Caki2 (cell line): Measurements from ENCODE around the gene NPIPB6. TPM values are rescaled to one million over a fixed set of nuclear protein-coding genes. Genes with fewer than 3 reads are reported as not detected.
A peak's percentile ranks its signal among the peaks of the same experiment; 100 is the strongest.

Experiments
- DNase-seq: peaks from one replicate; pipeline ENCODE4 v3.0.0-alpha.2; 2015; ENCODE audit warnings: low read depth
- in situ Hi-C: cut with HindIII; loops from 2 replicates; pipeline ENCODE4 v1.10.0; 2016; ENCODE audit warnings: low sequenced_read_pairs, low pct_unique_long_range_greater_than_20kb, mixed read lengths
- total RNA-seq: library from RNA; depleted of rRNA; stranded (reverse); fragments of >200 nt; shearing (Covaris generic); gene quantifications from 2 replicates; pipeline ENCODE4 v1.2.3, GENCODE V29; 2014; ENCODE audit warnings: low replicate concordance

The NPIPB6 gene
- total RNA-seq, 1 experiment from 2014 or later, result not detected

- in situ Hi-C loops, result no loop called here
- DNase-seq, result peak; percentile 27
Measured at GRCh38 chr16:28326881-28327610, 36.3 kb downstream of the NPIPB6 start.

GRCh38 chr16:28324887-28325279 lies 38.4 kb downstream of the NPIPB6 start:
- DNase-seq, result no peak
- in situ Hi-C loops, result no loop called here

- in situ Hi-C loops, result no loop called here
- no peak for DNase-seq
Measured at GRCh38 chr16:28324235-28324886, 38.9 kb downstream of the NPIPB6 start.

DNA sequence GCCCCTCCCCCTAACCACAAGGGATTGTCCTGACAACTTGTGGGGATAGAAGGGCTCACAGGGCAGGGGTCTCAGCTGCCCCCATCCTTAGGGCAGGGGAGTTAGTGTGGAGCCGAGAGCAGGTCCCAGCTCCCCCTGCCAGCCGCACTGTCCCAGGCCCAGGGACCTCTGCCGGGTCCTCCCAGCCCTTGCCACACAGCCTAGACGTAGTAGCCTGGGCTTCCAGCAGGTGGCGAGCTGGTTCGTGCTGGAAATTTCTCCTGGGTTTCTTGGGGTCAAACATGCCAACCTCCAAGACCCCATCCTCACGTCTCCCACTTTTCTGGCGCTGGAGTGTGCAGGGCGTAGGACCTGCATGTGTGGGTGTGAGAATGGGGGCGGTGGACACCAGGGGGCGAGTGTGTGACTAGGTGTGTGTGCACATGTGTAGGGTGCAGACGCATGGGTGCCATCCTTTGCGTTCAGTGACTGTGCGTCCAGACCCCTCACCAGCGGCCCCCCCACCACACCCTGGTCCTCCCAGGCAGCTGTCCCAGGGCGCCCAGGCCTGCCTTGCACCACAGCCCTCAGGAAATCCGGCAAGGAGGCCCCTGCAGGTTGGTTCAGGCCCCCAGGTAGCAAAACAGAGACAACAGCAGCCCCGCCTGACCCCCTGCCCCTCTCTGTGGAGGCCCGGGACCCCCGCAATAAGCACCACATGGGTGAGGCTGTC lies 41.5 kb downstream of the NPIPB6 start:
- peak; percentile 39 for DNase-seq

DNA sequence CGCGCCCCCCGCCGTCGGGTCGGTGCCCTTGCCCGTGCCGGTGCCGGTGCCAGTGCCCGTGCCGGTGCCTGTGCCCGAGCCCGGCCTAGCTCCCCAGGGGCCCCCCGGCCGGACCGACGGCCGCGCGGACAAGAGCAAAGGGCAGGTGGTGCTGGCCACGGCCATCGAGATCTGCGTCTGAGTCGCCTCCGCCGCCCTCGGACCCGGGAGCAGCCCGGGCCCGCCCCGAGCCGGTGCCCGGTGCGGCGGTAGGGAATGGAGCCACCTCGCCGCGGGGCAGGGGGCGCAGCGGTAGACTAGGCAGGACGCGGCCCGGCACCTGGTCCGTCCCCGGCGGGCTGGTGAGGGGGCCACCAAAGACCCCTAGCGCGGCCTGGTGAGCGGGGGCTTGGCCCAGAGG lies 42.6 kb downstream of the NPIPB6 start:
- in situ Hi-C loops, result no loop called here
- no peak for DNase-seq

More for the DNA sequence above, 41.5 kb downstream of the NPIPB6 start:
- in situ Hi-C loops, result no loop called here

DNA sequence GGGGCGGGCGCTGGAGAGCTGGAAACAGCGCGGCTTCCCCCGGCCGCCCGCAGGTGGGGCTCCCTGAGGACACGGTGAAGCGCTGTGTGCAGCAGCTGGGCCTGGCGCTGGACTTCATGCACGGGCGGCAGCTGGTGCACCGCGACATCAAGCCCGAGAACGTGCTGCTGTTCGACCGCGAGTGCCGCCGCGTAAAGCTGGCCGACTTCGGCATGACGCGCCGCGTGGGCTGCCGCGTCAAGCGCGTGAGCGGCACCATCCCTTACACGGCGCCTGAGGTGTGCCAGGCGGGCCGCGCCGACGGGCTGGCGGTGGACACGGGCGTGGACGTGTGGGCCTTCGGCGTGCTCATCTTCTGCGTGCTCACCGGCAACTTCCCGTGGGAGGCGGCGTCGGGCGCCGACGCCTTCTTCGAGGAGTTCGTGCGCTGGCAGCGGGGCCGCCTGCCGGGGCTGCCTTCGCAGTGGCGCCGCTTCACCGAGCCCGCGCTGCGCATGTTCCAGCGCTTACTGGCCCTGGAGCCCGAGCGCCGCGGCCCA lies 43.2 kb downstream of the NPIPB6 start:
- in situ Hi-C loops, result no loop called here
- DNase-seq, result no peak

DNA sequence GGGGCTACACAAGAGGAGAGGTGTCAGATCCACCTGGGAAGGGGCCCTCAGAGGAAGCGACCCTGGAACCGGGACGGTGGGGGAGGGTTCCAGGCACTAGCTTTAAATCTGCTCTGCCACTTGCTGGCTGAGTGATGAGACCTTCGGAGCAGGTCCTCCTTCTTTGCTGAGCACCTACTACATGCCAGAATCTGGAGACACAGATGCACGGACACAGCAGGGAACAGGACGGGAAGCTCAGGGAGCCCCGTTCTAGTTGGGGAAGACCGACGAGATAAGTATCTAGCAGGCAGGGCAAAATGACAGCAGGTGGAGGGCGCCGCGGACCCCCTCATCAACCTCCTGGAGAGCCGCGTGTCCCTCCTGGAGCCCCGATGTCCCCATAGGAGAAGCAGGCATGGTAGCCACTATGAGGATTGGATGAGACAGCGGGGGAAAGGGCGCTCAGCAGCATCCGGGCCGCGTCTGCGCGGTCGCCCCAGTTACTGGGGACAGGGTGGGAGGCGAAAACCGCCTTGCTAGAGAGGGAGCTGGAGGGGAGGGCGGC lies 43.8 kb downstream of the NPIPB6 start:
- in situ Hi-C loops, result no loop called here

GRCh38 chr16:28318042-28318744 lies 45.1 kb downstream of the NPIPB6 start:
- in situ Hi-C loops, result no loop called here

More for the DNA sequence above, 43.8 kb downstream of the NPIPB6 start:
- DNase-seq, result no peak

DNA sequence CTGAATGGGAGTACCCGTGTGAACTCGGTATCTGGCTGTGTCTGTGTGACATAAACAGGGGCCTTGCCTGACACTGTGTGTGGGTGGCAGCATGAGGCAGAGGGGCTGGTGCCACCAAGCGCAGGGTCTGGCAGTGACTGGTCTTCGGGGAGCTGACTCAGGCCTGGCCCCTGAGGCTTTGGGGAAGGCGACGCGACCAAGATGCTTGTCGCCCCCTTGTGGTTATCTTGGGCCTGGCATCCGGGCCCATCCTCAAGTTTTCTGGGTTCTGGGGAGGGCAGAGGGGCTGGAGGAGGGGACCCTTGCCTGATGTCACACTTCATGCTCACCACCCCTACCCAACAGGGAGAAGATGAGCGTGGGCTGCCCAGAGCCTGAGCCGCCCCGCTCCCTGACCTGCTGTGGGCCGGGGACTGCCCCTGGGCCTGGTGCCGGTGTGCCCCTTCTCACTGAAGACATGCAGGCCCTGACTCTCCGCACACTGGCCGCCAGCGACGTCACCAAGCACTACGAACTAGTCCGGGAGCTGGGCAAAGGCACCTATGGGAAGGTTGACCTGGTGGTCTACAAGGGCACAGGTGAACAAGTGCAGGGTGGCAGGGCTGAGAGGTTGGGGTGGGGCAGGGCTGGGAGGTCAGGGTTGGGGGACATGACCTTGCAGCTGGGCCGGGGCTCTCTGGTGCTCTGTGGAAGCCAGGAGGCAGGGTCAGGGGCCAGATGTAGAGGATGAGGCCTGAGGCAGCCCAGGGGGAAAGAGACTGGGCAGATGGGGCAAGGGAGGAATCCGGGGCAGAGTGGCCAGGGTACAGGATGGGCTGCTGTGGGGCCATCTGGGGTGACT lies 46.0 kb downstream of the NPIPB6 start:
- in situ Hi-C loops, result no loop called here

More at GRCh38 chr16:28318042-28318744, 45.1 kb downstream of the NPIPB6 start:
- DNase-seq, result no peak

DNA sequence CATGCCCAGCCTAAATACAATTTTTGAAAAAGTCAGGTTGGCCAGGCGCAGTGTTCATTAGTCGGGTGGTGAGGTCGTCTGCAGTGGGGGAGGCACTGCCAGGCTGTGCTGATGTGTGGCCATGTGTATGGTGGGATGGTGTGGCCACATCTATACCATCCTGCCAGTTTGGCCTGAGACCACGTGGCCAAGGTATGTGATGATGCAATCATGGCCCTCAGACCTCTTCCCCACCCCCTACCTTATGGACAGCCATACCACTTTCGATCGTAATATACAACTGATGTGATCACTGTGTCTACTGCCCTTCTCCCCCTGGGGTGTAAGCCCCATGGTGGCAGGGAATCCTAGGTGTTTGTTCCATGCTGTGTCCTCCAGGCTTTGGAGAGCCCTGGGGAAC lies 47.3 kb downstream of the NPIPB6 start:
- in situ Hi-C loops, result no loop called here
- DNase-seq, result no peak

More for the DNA sequence above, 46.0 kb downstream of the NPIPB6 start:
- peak; percentile 38 for DNase-seq

DNA sequence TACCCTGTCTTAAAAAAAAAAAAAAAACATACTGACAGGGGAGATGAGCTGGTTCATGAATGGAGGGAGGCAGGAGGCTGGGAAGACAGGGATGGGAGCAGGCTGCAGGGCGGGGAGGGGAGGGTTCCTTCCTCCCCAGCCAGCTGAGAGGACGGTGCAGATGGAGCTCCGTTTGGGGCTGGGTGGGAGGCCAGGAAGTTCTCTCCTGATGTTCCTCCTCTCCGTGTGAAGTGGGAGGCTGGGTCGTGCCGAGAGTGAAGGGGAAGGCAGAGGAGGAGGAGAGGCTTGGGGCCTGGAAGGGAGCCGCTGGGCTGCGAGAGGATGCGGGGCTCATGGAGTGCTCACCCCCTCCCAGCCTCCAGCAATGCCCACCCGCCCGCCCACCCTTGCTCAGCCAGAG lies 49.7 kb downstream of the NPIPB6 start:
- in situ Hi-C loops, result no loop called here

DNA sequence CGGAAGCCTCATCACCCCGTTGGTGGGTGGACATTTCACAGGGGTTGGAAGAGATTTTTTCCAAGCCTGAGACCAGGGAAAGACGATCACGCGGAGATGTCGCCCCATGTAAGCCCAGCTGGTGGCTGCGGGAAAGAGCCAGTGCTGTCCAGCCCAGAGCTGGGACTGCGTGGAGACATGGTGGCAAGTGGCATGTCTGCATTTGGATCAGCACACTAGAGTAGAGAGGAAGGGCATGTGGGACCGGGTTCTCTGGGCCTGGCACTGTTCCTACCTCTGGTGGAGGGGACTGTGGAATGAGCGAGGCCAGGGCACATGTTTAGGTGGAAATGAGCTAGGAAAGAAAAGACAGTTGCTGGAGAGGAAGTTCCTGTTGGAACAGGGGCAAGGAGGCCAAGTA lies 51.0 kb downstream of the NPIPB6 start:
- no peak for DNase-seq
- in situ Hi-C loops, result no loop called here

More for the DNA sequence above, 49.7 kb downstream of the NPIPB6 start:
- no peak for DNase-seq

- no peak for DNase-seq
- in situ Hi-C loops, result no loop called here
Measured at GRCh38 chr16:28311913-28312312, 51.4 kb downstream of the NPIPB6 start.

- in situ Hi-C loops, result no loop called here
- no peak for DNase-seq
Measured at GRCh38 chr16:28311413-28311812, 51.9 kb downstream of the NPIPB6 start.

GRCh38 chr16:28310796-28311195 lies 52.5 kb downstream of the NPIPB6 start:
- in situ Hi-C loops, result no loop called here
- no peak for DNase-seq

DNA sequence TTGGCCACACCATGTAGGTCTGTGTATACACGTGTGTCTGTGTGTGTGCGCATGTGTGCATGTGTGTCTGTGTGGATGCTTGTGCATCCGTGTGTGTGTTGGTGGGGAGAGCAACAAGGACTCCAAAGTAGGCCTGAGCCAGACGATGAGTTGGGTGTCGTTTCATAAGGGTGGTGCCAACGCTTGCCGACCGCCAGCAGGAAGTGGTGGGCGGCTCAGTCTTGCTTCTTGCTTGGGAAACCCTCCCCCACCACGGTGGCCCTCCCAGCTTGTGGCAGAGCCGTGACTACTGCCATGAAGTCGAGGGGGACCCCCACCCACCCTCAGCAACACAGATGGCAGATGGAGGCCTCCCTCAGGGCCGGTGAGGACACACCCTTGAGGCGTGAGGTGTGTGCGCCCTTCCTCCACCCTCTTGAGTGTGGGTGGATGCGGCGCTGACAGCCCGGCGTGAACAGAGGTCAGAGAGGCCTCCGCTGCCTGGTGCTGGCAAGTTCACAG lies 53.4 kb downstream of the NPIPB6 start:
- no peak for DNase-seq
- in situ Hi-C loops, result no loop called here
